Activated CD4-positive, CD25-positive, alpha-beta regulatory T cell treated with anti-CD3 and anti-CD28 coated beads, Interleukin-2, amount 50 U/mL, for 24 hours (primary cell): ENCODE measurements around the gene ADAMTS4.
"Not testable (repeated sequence)": the region's sequence is repeated elsewhere in the genome, so short reads cannot be mapped to it uniquely, and the experiment has no call there.

ENCODE experiments used
- ATAC-seq, 2 donors: fragments of 150-1000 bp; cut with Tn5 transposase; one replicate each; pipeline ENCODE4 v1.10.0; 2021; ENCODE audit warnings: mild to moderate bottlenecking in 1 of 2, moderate library complexity in 1 of 2

ADAMTS4 gene

DNA sequence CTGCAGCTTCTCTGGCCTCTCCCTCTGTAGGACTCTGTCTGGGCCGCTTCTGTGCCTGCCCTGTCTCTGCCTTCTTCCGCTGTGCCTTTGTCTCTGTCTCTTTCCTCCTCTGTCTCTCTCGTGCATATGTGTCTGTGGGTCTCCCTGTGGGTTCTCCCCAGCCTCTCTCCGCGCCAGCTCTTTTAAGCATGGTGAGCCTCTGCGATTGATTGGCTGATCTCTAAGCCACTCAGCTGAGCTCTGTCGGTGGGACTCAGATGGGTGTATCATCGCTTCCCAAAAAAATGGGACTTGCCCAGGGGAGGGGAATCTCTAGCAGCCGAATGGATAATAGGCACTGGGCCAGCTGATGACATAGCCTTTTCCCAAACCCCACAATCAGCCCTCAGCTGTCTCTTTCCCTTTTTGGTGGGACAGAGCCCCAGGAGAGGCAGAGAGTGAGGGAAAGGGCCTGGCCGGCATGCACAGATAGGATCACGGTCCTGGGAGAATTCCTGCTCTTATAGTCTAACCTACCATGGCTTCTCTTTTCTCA is at the start of gene ADAMTS4:
TSS of gene ADAMTS4 (minus strand) at position 158 of the 535 bp plus-strand sequence. CDS start 427 bp downstream, outside the sequence.
- ATAC-seq: no peak

DNA sequence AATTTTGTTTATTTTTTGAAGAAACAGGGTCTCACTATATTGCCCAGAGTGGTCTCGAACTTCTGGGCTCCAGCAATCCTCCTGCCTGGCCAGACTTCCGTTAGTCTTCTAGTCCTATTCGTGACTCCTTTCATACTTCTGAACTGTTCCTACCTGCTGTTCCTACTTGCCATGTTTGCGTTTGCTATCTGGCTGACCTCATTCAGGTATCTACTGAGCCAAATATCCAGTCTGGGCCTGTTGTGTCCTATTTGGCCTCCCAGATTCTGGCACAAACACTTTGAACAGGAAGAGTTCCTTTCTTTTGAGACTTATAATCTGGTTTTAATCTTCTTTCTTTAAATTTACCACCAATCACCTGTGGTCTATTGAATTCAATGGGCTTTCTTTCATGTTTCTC is 46.0 kb upstream of the ADAMTS4 start:
- ATAC-seq: no peak

- no peak for ATAC-seq
These were observed 43.5 kb upstream of the ADAMTS4 start for GRCh38 chr1:161242313-161242712.

- no peak for ATAC-seq
These were observed 42.8 kb upstream of the ADAMTS4 start for GRCh38 chr1:161241682-161242081.

DNA sequence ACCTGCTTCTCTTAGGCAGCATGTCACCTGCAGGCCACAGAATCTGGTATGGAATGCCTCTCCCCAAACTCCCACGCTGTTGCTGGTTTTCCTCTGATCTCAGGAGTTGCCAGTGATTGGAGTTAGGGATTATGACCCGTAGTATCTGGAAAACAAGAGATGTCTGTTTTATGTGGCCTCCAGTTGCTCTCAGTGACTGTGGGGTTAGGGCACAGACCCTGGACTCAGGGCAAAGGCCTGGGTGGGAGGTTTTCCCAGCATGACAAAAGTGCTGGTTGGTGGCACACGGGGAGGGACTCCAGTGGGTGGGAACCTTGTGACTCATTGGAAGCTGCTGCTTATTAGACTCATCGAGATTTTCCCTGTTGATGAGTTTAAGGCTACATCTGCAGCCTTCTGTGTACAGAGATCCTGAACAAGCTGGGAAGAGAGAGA is 39.2 kb upstream of the ADAMTS4 start, which contains the start of gene NR1I3:
TSS of gene NR1I3 (minus strand) at position 165 of the 435 bp plus-strand sequence. CDS start 1,638 bp downstream, outside the sequence.
- ATAC-seq: no peak

DNA sequence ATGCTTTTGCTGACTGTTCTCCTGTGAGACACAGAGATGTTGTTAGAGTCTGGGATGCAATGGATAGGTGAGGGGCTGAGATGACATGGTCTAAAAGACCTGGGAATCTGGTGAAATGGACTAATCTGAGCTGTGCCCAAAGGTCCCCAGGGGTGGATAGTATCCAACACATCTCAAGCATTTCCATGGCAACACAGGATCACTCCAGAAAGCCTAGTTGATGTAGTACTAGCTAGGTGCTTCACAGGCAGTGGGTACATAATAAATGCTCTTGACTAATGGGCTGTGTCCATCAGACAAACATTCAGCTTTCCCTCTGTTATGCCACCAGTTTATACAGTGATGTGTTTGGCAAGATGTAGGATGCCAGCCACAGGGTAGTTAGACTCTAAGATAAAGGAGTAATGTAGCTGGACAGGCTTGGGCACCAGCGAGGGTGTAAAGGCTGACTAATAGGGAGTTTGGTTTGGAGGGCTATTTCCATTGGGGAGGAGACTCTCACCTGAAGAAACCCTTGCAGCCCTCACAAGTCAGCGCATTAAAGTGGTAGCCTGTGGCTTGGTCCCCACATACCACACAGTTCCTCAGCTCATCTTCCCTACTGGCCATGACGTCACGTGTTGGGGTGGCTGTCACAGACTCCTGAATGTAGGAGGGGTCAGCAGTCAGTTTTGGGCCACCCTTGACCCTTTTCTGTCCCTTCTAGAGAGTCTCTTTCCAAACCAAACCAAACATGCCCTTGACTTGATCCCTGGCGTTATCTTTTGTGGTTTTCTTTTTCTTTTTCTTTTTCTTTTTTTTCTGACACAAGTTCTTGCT is 37.3 kb upstream of the ADAMTS4 start:
- no peak for ATAC-seq

- no peak for ATAC-seq
These were observed 34.2 kb upstream of the ADAMTS4 start for GRCh38 chr1:161233102-161233501.

DNA sequence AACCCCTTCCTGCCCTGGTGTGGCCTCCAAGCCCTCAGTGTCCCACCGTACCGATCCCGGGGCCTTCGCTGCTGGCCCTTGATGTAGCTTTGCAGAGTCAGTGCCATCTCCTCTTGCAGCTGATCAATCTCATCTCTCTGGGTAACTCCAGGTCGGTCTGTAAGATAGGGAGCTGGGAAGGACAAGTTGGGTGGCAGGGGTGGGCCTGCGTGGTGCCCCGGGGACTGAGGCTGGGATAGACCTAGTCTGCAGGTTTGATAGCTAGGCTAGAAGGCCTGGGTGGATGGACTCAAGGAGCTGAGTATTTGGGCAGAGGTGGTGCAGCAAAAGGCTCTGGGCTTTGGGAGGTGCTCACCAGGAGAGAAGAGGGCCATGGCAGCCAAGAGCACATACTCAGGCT is 31.9 kb upstream of the ADAMTS4 start:
- no peak for ATAC-seq

DNA sequence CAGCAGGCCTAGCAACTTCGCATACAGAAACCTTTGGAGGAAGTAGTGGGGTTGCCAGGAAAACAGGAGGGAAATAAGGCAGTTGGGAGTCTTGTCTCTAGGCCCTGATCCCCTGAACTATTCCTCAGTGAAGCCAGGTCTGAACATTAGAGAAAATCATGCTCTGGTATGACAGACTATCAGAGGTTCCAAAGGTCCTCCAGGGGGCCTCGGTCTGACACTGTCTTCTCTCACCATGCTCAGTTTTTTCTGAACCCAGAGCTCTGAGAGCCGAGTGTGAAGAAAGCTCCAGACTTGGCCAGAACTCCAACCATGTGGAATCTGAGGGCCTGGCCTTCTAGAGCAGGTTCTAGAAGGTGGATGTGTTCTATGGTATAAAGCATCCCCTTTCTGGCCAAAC is 31.0 kb upstream of the ADAMTS4 start:
- ATAC-seq: no peak

DNA sequence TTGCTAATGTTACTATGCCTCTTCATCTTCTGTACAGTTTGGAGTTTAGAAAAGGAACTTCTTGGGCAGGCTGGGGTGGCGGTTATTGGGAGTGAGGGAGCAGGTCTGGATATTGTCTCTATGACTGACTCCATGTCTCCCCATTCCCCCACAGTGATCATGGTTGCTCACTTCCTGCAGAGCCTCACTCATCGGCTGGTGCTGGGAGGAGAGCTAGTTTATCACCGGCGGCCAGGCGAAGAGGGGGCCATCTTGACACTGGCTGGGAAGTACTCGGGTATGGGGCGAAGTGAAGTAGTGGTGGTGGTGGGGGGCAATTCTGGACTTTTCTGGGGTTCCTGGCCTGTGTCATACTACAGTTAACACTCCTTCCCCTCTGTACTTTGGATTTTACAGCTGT is 29.2 kb upstream of the ADAMTS4 start:
- no peak for ATAC-seq

GRCh38 chr1:161227196-161227871 is 28.5 kb upstream of the ADAMTS4 start:
- ATAC-seq: peak; percentile 29 to 39

DNA sequence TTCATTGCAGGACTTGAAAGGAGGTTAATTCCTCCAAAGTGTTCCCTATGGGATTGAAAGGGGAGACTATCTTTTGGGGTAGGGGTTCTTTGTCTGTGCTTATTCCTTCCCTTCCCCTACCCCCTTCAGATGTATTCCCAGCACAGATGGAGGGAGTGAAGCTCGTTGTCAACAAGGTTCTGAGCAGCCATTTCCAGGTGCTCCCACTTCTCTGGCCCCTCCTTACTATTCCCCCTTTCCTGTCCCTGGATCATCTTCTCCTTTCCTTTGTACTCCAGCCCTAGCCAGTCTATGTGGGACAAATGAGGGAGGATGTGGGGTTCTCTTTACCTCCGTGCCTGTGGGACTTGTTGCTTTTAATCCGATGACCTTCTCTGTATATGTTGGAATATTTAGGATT is 27.9 kb upstream of the ADAMTS4 start:
- no peak for ATAC-seq

- ATAC-seq: no peak
These were observed 27.5 kb upstream of the ADAMTS4 start for GRCh38 chr1:161226320-161226711.

DNA sequence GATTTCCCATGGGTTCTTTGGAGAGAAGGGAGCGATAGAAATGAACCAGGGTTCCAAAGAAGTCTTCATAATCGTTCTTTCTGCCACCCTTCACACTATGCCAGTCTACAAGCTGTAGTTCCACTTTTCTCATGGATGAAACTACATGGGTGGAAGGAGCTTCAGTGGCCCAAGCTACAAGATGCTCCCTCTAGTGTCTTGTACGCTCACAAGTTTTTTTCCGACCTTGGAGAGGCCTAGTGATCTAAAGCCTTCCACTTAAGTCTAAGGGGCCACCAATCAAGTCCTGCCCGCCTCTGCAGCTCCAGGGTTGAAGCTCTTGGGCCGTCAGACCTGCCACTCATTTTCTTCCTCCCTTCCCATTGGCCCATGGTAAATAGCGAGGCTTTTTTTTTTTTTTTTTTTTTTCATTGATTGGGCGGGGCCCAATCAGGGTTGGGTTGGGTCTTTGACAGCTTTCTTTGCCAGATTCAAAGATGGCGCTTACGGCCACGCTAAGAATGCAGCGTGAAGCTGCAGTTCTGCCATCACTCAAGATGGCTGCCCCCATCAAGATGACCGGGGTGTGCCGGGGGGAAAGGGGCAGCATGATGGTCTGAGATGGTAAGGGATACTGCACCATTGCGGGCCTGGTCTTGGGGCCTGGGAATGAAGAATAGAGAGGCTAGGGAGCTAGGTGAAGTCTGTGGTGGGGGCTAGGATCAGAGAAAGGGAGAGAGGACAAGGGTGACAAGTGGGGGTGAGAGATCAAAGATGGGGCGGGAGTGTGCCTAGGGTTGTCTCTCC is 26.9 kb upstream of the ADAMTS4 start, which contains the start of gene TOMM40L:
TSS of gene TOMM40L (plus strand) at position 527 of the 786 bp plus-strand sequence. CDS start 430 bp downstream, outside the sequence.
- peak; percentile 98 to 99 for ATAC-seq

DNA sequence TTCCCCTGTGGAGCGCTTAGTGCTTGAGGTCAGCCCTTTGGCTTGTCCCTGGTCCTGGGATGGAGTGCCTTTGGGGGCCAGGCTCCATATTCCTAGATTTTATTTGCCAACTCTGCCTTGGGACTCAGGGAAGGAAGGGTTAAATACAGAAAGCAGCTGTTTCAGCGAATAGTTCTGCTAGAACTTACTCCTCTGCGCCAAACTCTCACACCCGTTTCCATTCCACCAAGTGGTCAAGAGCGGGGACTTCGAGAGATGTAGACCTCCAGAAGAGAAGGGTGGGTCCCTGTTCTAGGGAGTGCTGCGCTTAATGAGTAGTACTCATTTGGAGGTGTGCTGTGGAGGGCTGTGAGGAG is 26.3 kb upstream of the ADAMTS4 start:
- no peak for ATAC-seq

GRCh38 chr1:161224695-161225087 is 25.8 kb upstream of the ADAMTS4 start:
- not testable (repeated sequence) for ATAC-seq

- no peak for ATAC-seq
These were observed 25.2 kb upstream of the ADAMTS4 start for GRCh38 chr1:161223805-161224694.

GRCh38 chr1:161222175-161223019 is 23.5 kb upstream of the ADAMTS4 start:
- no peak for ATAC-seq

GRCh38 chr1:161220002-161220401 is 21.1 kb upstream of the ADAMTS4 start:
- no peak for ATAC-seq

DNA sequence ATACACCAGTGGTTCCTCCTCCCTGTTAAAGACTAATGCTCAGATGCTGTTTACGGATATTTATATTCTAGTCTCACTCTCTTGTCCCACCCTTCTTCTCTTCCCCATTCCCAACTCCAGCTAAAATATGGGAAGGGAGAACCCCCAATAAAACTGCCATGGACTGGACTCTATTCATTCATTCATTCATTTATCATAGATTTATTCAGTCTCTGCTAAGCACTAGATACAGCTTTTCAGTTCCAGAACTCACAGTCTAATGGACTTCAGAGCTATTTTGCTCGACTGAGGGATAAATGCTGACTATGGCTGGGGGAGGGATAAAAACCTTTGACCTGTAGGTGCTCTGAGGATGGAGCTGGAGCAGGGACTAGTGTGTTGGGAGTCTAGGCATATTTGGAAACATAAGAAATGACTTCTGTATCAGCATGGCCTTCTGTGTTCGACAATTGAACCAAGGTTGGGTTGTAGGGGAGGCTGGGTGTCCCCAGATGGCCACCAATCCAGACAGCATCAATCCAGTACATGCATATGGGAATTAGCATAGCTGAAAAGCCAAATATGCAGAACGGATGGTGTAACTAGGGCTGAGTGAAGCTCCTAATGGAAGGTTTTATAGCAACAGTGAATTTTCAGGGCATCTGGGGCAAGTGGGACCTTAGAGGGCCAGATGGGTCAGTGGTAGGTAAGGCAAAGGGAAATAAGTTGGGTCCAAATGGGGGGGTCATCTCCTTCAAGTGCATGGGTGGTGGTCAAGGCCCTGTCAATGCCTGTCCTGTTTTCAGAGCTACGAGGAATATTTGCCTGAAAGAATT is 20.4 kb upstream of the ADAMTS4 start:
- ATAC-seq: no peak
